CD4-positive, alpha-beta T cell treated with Interleukin-4 for 4 hours (primary cell): ENCODE results near the gene KCNQ4.

ENCODE experiments used
- DNase-seq: peaks from one replicate; pipeline ENCODE4 v3.0.0-alpha.2; 2020

KCNQ4 gene

DNA sequence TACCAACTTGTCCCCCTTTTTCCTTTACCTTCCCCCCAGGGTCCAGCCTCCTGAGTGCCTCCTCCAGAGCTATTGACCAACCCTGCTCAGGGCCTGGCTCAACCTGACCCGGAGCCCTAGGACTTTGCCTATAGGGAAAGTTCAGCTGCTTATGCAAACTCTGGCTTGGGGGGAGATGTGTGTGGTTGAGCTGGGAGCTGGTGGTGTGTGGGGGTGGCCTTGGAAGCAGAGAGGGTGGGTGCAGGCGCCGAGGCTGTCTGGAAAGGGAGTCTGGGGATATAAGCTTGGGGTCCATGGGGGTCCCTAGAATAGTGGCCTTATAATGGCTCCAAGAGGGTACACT lies 14.1 kb downstream of the KCNQ4 start:
- no peak for DNase-seq

- DNase-seq = no peak
Observed at GRCh38 chr1:40798366-40799281, 15.0 kb downstream of the KCNQ4 start.

GRCh38 chr1:40799351-40799867 lies 15.8 kb downstream of the KCNQ4 start:
- DNase-seq = no peak

DNA sequence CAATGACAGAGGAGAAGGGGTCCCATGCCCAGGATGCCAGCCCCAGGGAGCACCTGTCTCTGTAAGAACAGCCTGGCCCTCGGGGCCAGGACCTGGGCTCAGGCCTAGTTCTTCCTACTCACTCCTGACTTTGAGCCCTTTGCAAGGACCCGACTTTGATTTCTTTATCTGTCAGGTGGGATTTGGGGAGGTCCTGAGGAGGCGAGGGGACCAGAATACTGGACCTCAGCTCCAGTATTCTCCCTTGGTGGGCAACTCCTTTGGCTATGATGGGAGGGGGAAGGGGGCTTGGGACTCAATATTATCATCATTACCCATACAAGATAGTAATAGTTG lies 18.1 kb downstream of the KCNQ4 start:
- no peak for DNase-seq

DNA sequence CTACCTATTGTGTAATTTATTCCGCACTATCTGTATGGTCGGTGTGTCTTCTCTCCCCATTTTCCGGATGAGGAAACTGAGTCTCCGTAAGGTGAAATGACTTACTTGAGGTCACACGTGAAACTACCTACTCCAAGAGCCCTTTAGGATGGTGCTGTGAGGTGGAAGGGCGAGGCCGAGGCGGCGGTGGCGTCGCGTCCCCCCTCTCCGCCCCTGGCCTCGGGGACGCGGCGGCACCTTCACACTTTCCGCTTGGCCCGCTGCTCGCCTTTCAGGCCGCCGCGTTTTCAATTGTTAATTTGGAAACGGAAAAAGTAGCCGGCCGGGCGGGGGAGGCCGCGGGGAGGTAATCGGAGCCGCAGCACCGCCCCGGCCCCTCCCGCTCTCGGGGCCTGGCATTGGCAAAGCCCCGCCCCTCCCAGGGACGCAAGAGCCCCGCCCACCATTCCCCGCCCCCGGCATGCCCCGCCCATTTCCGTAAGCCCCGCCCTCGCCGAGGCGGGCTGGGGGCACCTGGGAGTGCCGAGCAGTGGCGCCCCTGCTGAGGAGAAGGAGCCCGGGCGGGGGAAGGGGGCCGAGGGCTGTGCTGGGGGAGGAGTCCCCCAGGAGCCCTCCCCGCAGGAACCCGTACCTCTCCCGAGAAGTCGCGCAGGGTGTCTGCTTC lies 18.6 kb downstream of the KCNQ4 start:
- DNase-seq = peak; percentile 78

GRCh38 chr1:40802742-40803113 lies 19.1 kb downstream of the KCNQ4 start:
- no peak for DNase-seq

- DNase-seq = no peak
Observed at GRCh38 chr1:40803447-40803846, 19.9 kb downstream of the KCNQ4 start.

DNA sequence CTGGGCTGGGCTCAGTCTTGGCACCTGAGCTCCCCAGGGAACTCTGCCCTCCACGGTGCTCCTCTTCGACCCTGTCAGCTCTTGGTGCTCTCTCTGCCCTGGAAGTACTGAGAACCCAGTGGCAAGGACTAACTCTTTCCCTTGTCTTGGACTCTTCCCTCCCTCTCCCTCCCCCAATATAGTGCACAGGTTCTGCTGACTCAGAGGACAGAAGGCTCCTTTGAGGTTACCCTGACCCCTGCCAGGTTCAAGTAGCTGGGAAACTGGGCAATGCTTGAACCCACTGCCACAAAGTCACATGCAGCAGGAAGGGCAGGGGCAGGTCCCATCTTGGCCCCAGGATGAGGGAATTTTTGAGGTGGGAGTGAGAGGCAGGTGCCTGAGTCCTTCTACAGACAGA lies 20.3 kb downstream of the KCNQ4 start:
- DNase-seq = no peak

GRCh38 chr1:40806240-40806639 lies 22.7 kb downstream of the KCNQ4 start:
- DNase-seq = no peak

GRCh38 chr1:40806731-40807695 lies 23.4 kb downstream of the KCNQ4 start:
- no peak for DNase-seq

DNA sequence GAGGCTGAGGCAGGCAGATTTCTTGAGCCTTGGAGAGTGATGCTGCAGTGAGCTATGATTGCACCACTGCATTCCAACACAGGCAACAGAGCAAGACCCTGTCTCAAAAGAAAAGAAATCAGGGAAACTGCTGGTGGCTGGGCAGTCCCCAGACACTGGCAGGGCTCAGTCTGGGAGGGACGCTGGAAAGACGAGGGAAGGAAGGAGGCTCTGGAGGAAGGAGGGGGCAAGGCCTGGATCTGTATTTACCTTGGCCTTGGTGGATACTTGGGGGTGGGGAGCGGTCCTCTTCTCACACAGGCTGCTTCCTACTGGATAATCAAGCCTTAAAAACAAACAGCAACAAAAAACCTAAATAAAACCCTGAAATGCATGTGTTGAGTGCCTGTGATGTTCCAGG lies 24.4 kb downstream of the KCNQ4 start:
- no peak for DNase-seq

GRCh38 chr1:40808444-40808843 lies 24.9 kb downstream of the KCNQ4 start:
- DNase-seq = no peak

GRCh38 chr1:40808909-40809308 lies 25.3 kb downstream of the KCNQ4 start:
- DNase-seq = no peak

DNA sequence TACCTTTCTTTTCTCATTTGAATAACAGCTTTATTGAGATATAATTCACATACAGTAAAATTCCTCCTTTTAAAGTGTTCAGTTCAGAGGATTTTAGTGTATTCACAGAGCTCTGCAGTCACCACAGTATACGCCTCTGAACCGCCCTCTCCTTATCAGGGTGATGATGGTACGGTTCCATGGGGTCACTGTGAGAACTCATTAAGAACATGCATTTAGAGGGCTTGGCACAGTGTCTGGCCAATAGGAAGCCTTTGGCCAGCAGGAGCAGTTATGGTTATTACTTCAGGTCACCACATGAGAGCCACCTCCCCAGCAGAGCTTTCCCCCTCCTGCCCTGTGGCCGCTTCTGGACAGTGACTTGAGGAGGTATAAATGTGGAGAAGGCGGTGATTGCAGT lies 27.3 kb downstream of the KCNQ4 start:
- no peak for DNase-seq

DNA sequence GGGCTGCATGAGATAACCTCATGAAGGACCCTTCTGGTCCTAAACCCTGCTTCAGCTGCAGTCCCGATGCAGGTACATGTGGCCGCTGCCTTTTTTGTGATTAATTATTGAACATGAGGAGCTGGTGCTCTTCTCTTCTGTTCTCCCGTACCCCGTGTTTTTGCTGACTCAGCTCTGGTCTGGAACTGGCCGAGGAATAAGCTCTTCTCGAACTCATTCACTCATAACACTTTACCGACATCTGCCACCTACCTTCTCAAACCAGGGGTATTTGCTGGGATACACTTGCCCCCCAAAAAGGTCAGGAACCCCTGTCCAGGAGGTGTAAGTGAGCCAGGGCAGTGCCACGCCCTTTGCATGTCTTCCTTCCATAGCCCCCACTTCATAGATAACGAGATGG lies 31.8 kb downstream of the KCNQ4 start:
- no peak for DNase-seq

GRCh38 chr1:40817791-40818263 lies 34.2 kb downstream of the KCNQ4 start:
- no peak for DNase-seq

DNA sequence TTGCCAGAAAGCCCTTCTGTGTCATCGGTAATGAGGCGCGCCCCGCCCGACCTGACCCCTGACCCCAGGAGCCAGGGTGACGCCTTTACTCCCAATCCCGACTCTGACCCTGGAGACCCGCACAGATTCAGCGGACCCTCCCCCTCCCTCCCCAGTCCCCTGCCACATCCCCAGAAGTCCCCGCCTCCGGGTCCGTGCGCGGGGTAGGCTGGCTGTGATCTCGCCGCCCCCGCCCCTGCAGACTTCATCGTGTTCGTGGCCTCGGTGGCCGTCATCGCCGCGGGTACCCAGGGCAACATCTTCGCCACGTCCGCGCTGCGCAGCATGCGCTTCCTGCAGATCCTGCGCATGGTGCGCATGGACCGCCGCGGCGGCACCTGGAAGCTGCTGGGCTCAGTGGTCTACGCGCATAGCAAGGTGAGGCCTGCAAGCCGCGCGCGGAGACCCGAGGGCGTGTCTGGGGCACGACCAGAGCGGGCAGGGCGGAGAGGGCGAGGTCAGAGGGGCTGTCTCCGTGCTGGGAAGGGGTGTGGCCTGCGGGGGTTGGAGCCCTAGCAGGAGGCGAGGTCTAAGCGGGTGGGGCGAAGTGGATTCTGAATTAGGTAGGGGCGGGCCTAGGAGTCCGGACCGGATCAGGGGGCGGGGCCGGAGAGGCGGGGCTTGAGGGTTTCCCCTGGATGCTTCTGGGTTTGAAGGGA lies 34.8 kb downstream of the KCNQ4 start:
- DNase-seq = peak; percentile 85

GRCh38 chr1:40819101-40819500 lies 35.5 kb downstream of the KCNQ4 start:
- DNase-seq = no peak

DNA sequence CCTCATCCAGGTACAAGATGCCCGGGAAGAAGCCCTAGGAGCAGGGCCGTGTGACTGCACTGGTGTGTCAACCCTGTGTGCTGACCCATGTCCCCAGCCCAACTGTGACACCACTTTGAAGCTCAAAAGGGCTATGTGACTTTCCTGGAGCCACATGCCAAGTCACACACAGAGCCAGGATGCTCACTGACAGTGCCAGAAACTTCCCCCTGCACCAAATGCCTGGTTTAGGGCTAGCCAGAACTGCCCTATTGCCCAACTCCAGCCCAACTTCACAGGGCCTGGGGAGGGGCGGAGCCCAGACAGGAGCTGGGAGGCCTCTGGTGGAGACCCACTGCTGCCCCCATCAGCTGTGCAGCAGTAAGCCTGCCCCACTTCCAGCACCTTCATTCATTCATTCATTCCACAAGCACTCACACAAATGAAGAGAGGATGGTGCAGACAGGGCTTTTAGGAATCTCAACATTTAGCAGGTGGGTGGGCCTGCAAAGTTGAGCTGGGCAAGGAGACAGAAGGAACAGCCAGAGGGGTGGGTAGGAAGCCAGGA lies 36.7 kb downstream of the KCNQ4 start:
- no peak for DNase-seq

- no peak for DNase-seq
Observed at GRCh38 chr1:40820911-40821693, 37.5 kb downstream of the KCNQ4 start.

DNA sequence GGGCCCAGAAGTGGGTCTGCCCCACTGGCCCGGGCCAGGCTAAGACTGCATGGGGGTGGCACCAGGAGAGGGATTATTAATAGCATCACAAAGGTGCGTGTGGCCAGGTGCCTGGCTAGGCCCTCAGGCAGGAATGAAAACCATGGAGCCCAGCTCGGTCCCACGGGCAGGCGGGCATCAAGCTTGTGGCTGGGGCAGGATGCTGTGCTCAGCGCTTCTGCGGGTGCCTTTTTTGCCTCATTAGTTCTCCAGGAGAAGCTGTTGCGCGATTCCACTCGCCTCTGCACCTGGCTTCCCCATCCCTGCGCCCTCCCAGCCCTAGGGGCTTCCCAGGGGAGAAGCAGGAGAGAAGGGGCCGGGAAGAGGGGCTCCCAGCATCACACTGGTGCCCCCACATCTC lies 39.3 kb downstream of the KCNQ4 start:
- DNase-seq = no peak
